Activated naive CD8-positive, alpha-beta T cell treated with anti-CD3 and anti-CD28 coated beads, Interleukin-2, amount 50 U/mL, for 16 hours (primary cell): Measurements from ENCODE around the gene NRARP.

Source experiments
- DNase-seq: peaks from one replicate; pipeline ENCODE4 v3.0.0-alpha.2; 2020; ENCODE audit warnings: low read depth, low spot score

Gene NRARP

DNA sequence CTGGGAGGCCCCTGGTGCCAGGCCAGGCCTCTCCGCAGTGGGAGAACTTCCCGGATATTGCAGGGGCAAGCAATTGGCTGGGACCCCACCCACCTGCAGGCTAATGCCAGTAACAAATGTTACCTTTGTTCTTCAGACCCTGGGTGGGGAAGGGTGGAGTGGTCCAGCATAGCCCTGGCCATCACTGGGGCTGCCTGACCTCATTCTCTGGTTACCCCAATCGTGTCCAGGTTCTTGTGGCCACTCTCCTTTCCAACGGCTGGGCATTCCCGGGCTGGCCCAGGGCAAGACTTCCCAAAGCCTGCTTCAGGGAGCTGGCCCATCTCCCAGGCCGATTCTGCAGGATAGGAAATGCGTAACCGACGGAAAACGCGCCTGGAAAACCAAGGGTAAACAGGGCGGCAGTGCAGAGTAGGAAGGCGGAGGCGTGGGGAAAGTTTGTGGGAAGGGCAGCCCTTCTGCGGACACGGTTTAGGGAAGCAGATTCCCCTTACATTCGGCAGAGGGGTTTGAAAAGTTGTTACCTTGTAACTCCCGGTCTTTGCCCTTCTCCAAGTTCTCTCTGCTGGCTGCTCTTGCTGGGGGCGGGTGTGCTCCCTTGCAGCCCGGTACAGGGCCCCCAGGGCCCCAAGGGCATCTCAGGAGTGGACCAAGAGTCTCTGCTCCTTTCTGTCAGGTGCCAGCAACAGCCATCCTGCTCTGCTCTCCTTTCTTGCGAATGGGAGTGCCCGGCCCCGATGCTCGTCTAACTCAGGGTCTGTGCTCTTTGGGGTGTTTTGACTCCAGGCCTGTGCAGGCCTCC is 3.5 kb downstream of the NRARP start:
- DNase-seq = no peak

DNA sequence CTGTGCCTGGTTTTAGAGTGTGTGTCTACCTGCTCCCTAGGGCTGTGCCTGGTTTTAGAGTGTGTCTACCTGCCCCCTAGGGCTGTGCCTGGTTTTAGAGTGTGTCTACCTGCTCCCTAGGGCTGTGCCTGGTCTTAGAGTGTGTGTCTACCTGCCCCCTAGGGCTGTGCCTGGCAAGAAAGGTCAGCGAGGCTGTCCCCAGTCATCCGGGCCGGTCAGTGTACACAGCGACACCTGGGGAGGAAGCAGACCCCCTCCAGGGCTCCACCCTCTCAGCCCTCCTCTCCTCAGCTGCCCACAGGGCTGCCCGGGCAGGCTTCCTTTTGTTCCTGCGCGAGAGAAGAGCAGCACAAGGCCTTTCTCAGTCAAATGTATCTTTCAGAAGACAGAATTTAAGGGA is 4.1 kb downstream of the NRARP start:
- DNase-seq = no peak

DNA sequence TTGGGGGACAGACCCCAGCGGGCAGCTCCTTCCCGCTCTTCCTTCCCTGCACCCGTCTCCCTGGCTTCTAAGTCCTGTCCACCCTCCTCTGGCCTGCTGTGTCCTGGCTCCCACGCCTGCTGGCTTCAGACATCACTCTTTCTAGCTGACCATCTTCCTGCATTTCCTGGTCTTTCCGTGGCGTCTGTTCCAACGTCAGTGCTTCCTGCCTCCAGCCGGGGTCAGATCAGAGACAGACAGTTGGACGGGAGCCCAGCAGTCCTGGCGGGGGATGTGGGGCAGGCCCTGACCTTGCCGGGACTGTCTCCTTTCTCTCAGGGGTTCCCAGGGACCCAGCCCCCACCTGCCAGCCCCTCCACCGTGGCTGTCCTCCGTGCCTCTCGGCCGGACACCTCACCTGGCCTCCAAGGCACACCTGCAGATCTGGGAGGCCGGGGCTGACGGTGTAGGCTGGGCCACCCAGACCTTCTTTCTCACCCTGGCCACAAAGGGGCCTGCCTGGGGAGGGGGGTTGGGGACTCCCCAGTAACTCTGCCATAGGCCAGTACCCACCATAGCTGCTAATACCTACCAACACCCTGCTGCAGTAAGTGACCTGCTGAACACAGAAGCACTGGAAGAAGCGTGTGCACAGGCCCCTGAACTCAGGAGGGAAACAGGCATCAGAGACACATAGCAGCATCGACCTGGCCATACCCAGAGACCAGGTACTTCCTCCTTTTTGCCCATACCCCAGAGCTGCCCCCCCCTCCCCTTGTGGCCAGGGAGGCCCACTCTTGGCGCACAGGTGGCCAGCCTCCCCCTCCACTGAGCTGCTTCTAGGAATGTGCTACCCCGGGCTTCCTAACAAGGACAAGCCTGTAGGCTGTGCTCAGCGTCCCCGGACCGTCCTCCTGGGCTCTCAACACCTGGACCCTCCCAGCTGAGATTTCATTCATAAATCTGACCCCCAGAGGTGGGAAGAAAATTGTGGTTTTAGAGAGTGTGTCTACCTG is 5.1 kb downstream of the NRARP start:
- no peak for DNase-seq

DNA sequence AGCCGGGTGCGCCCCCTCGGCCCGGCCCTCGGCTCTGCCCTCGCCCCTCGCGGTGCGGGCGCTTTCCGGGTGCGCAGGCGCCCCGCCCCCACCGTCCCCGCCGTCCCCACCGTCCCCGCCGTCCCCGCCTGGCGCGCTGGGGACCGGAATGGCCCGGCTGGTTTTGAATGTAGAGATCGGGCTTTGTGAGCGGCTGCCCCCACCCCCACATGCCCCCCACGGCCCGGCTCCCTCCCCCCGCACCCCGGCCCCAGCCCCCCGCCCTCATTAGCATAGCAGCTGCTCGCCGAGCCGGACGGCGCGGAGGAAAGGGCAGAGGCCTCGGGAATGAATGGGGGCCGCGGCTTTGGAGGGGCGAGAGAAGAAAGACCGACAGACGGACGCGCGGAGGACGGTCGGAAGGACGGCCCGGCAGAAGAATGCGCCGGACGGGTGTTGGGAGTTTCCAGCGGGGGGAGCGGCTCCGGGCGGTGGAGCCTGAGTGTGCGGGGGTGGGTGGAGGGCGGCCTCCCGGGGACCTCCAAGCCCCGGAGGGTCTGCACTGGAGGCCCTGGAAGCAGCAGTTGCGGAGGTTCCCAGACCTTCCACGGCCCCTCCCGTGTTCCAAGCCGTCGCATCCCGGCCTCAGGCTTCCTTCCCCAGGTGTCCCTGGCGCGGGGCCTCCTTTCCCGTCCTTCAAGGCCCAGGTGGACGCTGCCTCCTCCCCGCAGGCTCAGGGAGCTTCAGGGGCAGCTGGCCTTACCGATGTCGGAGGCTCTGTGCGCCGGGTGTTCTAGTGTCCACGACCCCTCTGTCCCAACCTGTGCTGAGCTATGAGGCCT is 6.0 kb downstream of the NRARP start:
- no peak for DNase-seq

DNA sequence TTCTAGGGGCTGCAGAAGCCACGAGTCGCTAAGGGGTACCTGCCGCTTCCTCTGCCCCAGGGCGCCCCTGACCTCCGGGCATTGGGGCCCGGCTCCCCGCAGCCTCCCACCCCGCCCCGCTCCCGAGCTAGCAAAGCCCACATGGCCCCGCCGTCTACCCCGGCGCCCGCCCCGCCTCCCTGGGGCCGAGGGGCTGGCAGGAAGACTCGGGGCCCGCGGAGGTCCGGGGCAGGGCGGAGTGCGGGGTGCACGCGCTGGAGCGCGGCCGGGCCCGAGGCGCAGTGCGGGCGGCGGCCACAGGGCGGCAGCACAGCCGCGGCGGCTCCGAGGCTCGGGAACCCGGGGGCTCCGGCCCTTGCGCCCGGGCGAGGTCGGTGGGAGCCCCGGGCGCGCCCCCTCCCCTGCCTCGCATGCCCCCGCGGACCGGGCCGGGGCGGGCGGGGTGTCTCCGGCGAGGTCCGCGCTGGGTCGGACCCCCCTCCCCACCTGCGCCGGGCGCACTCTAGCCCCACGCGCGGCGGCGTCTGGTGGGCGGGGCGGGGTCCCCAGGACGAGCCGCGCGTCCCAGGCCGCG is 6.7 kb downstream of the NRARP start:
- no peak for DNase-seq

DNA sequence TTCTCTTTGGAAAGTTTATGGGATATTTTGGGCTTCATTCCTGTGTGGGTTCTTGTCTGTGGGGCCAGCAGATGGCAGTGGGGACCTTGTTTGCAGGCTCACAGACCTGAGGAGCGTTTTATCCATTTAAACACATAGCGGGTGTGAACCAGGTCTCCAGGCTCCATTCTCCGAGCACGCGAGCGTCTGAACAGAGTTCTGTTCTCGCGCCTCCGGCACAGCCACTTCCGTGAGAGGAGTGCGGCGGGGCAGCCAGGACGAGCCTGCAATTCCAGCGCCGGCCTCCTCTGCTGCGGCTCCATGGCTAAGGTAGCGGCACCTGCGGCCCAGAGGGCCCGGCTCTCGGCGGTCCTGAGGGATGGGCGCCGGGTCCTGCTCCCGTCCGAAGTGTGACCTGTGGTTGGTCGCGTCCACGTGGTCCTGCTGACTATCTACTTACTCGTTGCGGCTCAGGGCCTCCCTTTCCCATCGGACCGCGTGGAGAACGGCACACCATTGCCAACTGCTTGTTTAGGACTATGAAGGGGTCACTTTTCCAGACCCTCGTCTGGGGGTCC is 7.3 kb downstream of the NRARP start:
- no peak for DNase-seq

DNA sequence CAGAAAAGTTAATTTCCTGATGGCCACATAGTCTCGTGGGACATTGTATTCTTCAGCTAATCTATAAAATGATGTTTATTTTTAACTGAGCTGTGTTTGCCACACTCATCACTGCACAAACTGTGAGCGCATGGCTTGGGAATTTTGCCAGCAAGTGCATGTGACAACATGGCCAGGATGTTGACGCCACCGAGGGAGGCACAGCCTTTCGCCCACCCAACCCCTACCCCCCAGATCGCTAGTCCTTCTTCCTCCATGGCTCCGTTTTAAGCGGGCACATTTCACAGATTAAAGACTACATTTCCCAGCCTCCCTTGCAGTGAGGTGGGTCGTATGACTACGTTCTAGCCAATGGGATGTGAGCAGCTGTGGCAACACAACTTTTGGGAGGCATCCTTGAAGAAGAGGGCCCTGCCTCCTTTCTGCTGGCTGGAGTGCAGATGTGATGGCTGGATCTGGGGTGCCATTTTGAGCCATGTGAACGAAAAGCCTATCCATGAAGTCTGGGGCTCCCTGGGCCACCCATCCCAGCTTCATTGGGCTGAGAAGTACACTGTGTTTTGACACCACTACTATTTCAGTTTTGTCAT is 7.9 kb downstream of the NRARP start:
- no peak for DNase-seq

DNA sequence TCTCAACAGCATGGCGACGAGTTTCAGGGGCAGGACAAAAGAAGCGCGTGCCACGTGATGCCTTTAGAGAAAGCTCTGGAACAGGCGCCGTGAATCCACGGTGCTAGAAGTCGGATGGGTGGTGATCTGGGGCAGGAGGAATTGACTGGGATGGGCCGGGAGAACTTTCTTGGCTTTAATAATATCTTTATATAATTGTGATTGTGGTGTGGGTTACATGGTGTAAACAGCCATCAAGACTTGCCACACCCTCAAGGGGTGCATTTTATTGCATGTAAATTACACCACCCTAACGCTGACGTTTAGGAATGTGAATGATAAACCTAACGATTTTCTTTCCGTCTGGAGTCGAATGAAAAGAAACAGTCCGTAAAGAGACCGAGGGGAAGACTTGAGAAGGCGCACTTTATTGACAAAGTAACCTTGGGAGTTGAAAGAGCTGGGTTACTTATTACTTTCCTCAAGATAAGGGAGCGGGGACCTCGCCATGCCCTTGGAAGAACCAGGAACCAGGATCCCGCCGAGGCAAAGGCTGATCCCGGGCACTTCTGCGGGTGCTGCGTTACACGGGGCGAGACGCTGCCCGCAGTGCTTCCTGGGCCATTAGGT is 8.5 kb downstream of the NRARP start:
- DNase-seq = no peak

DNA sequence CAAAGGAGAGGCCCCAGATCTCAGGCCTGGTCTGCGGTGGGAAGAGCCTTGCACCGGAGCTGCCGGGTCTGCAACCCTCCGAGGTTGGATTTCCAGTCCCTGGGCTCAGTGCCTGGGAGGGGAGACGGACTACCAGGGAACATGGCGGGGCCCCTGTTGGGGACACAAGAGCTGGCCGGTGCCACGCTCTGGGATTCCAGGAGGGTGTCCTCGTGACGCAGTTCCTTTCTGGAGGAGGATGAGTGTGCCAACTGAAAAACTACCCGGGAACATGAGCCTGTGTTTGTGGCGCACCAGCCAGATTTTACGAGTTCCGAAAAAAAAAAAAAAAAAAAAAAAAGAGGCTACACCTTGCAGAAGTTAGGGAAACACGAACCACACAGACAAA is 9.0 kb downstream of the NRARP start:
- DNase-seq = no peak

DNA sequence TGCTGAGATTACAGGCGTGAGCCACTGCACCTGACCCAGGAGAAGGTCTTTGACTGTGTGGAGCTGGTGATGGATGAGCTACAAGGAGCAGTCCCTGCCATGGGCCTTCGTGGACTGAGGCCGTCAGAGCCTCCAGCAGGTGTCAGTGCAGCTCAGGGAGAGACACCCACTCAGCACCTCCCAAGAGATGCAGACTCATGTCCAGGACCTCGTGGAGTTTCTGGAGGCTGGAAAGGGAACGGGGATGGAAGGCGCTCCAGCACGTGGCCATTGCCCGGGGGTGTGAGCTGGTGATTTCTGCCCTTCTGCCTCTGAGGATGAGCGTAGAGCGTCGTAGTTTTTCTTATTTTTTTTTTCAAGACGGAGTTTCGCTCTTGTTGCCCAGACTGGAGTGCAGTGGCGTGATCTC is 15.1 kb downstream of the NRARP start:
- DNase-seq = no peak

DNA sequence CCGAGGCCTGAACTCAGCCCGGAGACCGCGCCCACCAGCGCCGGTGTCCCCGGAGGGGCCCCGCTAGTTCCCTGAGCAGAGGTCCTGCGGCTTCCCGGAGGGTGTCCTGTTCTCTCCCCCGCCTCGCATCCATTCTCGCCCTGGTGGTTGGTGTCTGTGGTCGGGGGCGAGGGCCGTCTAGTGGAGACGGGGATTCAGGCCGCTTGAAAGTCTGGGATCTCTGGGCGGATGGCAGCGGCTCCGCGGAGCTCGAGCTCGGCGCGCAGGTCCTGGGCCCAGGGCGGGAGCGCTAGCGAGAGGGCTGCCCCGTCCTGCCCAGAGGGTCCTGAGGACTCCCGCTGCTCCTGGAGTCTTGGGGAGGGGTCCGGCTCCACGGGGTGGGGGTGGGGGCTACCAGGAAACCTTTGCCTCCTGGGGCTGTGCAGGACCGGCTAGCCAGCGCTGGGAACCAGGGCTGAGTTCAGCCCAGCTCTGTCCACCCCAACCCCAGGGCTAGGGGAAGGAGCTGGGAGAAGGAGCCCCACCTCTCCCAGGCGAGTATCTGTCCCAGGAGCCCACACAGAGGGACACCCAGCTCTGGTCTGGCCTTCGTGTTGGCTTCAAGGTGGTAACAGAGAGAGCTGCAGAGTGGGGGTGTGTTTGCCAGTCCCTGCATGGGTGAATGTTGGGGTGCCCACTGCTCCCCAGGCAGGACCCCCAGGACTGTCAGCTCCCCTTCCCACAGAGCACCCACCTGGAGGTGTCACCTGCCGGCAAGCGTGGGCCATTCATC is 20.5 kb downstream of the NRARP start:
- DNase-seq = no peak

DNA sequence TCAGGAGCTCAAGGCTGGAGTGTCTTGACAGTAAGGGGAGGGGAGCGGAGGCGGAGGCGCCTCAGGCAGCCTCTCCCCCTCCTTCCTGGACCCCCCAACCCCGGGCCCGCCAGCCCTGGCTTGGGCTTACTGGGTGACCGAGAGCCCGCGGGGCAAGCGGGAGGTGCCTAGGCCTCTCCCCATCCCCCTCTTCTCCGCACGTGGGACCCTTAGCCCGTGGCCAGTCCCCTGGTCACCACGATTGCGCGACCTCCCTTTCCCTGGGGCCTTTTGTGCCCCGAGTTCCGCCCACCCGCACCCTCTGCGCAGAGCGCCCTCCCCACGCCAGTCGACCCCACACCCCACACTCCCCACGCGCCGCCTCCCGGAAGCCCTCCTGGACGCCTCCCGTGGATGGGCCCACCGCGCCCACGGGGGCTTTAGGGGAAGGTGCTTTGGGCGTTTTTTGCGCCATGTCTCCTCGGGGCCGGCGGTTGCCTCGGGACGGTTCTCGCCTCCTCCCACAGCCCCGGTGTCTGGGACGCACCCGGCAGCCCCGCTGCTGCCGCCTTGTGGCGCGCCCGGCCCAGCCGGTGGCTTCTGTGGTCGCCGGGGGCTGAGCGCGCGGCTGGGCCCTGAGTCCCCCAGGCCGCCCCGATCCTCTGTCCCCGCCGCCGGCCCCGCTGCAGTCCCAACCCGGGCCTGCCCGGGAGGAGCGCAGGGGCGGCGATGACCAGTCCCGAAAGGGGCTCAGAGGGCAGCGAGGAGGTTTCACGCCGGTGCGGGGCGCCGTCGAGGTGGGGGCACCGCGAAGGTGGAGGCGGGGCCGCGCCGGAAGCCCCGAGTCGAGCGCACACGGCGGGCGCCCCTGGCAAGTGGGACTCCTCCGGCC is 21.4 kb downstream of the NRARP start:
- no peak for DNase-seq

DNA sequence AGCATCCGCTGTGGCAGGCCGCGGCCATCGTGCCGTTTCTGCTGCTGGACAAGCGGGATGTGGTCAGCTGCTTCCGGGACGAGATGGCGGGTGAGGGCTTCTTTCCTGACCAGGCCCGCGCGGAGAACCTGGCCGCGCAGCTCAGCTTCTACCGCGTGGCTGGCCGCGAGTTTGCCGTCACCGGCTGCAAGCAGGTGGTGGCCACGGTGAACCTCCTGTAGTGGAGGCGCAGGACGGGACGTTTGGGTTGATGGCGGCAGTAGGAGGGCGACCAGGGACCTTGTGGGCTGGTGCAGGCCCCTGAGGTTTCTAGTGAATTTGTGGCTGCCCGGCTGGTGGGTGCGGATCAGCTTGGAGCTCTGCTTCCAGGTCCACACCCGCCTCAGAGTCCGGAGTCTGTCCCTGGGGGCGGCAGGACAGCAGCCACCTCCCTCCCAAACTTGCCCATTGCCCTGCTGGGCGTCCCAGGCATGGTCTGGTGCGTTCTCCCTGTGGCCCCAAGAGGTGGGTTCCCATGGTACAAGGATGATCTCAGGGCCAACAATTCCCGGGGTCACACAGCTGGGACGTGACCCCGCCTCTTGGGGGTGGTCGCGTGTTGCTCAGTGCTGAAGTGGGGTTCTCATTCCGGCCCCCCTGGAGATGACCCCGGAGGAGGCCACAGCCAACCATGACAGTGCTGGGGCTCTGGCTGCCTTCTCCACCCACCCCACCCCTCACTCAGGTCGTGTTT is 22.2 kb downstream of the NRARP start:
- no peak for DNase-seq

DNA sequence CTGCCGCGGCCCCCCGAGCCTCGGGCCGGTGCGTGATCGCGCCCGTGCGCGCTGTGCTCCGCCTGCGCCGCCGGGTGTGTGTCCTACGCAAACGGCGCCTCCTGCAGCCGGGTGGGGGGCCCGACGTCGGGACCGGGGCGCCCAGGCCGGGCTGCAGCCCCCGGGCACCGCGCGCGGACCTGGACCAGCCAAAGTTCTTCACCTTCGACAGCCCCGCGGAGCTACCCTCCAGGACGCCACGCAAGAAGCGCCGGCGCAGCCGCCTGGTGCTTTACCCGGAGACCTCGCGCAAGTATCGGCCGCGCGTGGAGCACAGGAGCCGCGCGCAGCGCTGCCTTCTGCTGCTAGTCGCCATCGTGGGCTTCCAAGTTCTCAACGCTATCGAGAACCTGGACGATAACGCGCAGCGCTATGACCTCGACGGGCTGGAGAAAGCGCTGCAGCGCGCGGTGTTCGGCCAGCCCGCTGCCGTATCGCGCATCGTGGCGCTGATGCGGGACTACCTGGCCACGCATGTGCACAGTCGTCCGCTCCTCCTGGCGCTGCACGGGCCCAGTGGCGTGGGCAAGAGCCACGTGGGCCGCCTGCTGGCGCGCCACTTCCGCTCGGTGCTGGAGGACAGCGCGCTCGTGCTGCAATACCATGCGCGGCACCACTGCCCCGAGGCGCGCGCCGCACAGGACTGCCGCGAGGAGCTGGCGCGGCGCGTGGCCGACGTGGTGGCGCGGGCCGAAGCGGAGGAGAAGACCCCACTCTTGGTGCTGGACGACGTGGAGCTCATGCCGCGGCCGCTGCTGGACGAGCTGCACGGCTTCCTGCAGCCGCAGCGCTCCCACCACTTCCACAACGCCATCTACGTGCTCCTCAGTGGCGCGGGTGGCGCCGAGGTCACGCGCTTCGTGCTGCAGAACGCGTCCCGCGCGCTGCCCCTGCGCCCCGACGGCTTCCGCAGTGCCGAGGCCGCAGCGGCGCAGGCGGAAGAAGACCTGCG is 23.1 kb downstream of the NRARP start:
- DNase-seq = no peak

DNA sequence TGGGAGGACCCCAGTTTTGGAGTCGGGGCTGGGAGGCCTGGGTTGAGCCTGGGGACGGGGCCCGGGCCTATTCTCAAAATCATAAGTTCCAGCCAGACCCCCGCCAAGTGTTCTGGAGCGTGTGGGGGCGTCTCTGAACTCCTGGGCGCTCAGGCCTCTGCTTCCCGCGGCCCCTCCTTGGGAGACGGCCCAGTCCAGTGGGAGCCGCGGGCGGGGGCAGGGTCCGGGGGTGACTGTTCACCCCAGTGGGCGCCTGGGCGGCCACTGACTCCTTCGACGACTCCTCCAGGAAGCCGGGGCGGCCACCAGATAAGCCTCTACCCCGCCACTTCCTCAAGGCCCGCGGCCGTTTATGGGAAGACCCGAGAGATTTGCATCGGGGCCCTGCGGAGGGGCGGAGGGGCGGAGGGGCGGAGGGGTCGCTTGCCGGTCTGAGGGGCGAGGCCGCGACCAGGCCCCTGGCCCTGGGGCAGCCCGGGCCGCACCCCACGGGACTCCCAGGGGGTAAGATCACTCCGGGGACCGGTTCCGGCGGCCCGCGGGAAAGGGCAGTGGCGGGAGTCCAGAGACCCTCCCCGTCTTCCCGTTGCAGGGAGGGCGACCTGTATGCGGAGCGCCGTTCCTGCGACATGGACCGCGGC is 23.9 kb downstream of the NRARP start:
- DNase-seq = no peak
